NCI-H524 (cell line): ENCODE data around the gene SUSD6.

Experiments used
- DNase-seq, 2 experiments: peaks; one replicate each; lab custom pipeline; 2025; lab: John Stamatoyannopoulos, UW

The SUSD6 gene

GRCh38 chr14:69648480-69649451 lies 37.4 kb downstream of the SUSD6 start:
- DNase-seq, result no peak

- no peak for DNase-seq
These were observed 39.6 kb downstream of the SUSD6 start for GRCh38 chr14:69650948-69651369.

GRCh38 chr14:69651664-69652063 lies 40.3 kb downstream of the SUSD6 start:
- DNase-seq, result no peak

GRCh38 chr14:69652942-69653684 lies 41.7 kb downstream of the SUSD6 start:
- DNase-seq, result no peak

- no peak for DNase-seq
These were observed 42.7 kb downstream of the SUSD6 start for GRCh38 chr14:69654116-69654515.

GRCh38 chr14:69657950-69658355 lies 46.6 kb downstream of the SUSD6 start:
- peak in 1 of 2 experiments; percentile 27 for DNase-seq

- DNase-seq, result no peak
These were observed 47.4 kb downstream of the SUSD6 start for GRCh38 chr14:69658664-69659261.

GRCh38 chr14:69660344-69661193 lies 49.2 kb downstream of the SUSD6 start:
- no peak for DNase-seq

GRCh38 chr14:69661194-69661537 lies 49.8 kb downstream of the SUSD6 start:
- DNase-seq, result no peak

GRCh38 chr14:69662636-69663299 lies 51.4 kb downstream of the SUSD6 start:
- no peak for DNase-seq

GRCh38 chr14:69663300-69663643 lies 51.9 kb downstream of the SUSD6 start:
- no peak for DNase-seq

GRCh38 chr14:69664265-69664664 lies 52.9 kb downstream of the SUSD6 start:
- DNase-seq, result no peak

GRCh38 chr14:69664865-69665526 lies 53.6 kb downstream of the SUSD6 start:
- DNase-seq, result no peak

- no peak for DNase-seq
These were observed 54.2 kb downstream of the SUSD6 start for GRCh38 chr14:69665631-69666030.

- no peak for DNase-seq
These were observed 54.7 kb downstream of the SUSD6 start for GRCh38 chr14:69666112-69666511.

GRCh38 chr14:69666690-69667211 lies 55.4 kb downstream of the SUSD6 start:
- DNase-seq, result no peak

- DNase-seq, result no peak
These were observed 56.5 kb downstream of the SUSD6 start for GRCh38 chr14:69667938-69668335.

- DNase-seq, result no peak
These were observed 58.0 kb downstream of the SUSD6 start for GRCh38 chr14:69669375-69669774.

- DNase-seq, result peak in 1 of 2 experiments; percentile 70
These were observed 58.7 kb downstream of the SUSD6 start for GRCh38 chr14:69670093-69670492.

GRCh38 chr14:69671365-69672030 lies 60.1 kb downstream of the SUSD6 start:
- DNase-seq, result peak; percentile 99
